ENCODE results near the gene TMEM214. TPM values are rescaled to one million over a fixed set of nuclear protein-coding genes. Genes with fewer than 3 reads are reported as not detected.

Gene TMEM214
- total and polyA plus RNA-seq, 2 experiments from 2014 or later = 50.4 to 75.9 TPM

DNA sequence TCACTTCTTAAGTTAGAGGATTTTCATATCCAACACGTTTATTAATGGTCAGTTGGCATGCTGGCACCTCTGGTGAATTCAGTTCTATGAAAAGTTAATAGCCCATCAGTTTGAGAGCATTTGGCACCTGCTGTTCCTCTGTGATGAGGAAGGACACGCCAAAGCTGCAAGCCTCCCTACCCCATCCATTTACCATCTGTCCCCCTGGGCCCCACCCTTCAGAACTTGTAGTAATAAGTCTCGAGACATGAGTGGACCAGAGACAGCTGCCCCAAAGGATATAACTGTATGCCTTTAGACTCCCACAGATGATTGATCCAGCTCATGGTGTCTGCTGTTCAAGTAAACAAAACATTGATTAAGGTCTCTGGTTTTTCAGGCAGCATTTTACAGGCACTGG is 32.4 kb downstream of the TMEM214 start:
- DNase-seq (ENCODE audit: low spot score) = no peak
- Histone ChIP-seq H3K79me2 (peaks cover 25% of the 10 kb centered on the region), H3K36me3 (replicated peaks; ENCODE audit: insufficient read depth, low read depth) (no peaks in the 10 kb centered on the region), H3K9me3 (ENCODE audit: low read depth) (no peaks in the 10 kb centered on the region), H3K4me3 (no peak overlapping the region), H2AFZ (no peak overlapping the region), H3K27ac (no peak overlapping the region), H3K9me2 (replicated peaks; ENCODE audit: insufficient read depth) (no peaks in the 10 kb centered on the region), H3K4me2 (no peak overlapping the region), H3K27me3 (no peaks in the 10 kb centered on the region), H3K4me1 (ENCODE audit: insufficient read depth) (peaks cover 3% of the 10 kb centered on the region), H4K20me1 (ENCODE audit: insufficient read depth, poor library complexity, severe bottlenecking) (peaks cover 9% of the 10 kb centered on the region)
- TF ChIP-seq EZH2 (IDR thresholded peaks at IDR 0.05; ENCODE audit: borderline replicate concordance) (no peak), EZH2phosphoT487 (IDR thresholded peaks at IDR 0.05; ENCODE audit: low read depth, severe bottlenecking, unreplicated experiment) (no peak)
- TF ChIP-seq, protein P1, sequence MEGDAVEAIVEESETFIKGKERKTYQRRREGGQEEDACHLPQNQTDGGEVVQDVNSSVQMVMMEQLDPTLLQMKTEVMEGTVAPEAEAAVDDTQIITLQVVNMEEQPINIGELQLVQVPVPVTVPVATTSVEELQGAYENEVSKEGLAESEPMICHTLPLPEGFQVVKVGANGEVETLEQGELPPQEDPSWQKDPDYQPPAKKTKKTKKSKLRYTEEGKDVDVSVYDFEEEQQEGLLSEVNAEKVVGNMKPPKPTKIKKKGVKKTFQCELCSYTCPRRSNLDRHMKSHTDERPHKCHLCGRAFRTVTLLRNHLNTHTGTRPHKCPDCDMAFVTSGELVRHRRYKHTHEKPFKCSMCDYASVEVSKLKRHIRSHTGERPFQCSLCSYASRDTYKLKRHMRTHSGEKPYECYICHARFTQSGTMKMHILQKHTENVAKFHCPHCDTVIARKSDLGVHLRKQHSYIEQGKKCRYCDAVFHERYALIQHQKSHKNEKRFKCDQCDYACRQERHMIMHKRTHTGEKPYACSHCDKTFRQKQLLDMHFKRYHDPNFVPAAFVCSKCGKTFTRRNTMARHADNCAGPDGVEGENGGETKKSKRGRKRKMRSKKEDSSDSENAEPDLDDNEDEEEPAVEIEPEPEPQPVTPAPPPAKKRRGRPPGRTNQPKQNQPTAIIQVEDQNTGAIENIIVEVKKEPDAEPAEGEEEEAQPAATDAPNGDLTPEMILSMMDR (IDR thresholded peaks at IDR 0.05; ENCODE audit: poor library complexity) = no peak
- WGBS (ENCODE audit: low lambda C conversion rate, missing lambda C conversion rate) = 95% methylated on average over 3 of the region's 3 CpGs

DNA sequence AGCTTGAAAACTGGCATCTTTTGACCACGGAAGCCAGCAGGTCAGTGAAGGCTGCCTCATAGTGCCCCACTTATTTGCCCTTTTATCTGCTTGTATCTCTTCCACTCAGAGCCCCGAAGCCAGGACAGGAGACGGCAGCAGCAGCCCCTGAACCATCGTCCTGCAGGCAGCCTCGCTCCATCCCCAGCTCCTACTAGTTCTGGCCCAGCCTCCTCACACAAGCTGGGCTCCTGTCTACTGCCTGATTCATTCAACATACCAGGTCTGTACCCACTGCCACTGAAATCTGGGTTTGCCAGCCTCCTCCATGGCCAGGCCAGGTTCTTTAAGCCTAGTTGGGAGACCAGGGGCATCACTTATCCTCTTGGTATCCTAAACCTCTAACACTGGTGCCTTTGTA is 34.6 kb downstream of the TMEM214 start:
- peaks cover 37% of the 10 kb centered on the region for H3K79me2 ChIP-seq
- no peak overlapping the region for H3K4me2 ChIP-seq
- H3K9me3 ChIP-seq (ENCODE audit: low read depth) = no peaks in the 10 kb centered on the region
- no peaks in the 10 kb centered on the region for H3K9me2 ChIP-seq (replicated peaks; ENCODE audit: insufficient read depth)
- no peak overlapping the region for H3K27ac ChIP-seq
- H3K4me1 ChIP-seq (ENCODE audit: insufficient read depth) = peaks cover 8% of the 10 kb centered on the region
- no peak for DNase-seq (ENCODE audit: low spot score)
- H3K27me3 ChIP-seq = no peaks in the 10 kb centered on the region
- no peaks in the 10 kb centered on the region for H3K36me3 ChIP-seq (replicated peaks; ENCODE audit: insufficient read depth, low read depth)
- no peak overlapping the region for H3K4me3 ChIP-seq
- WGBS (ENCODE audit: low lambda C conversion rate, missing lambda C conversion rate) = 93% methylated on average over 5 of the region's 5 CpGs
- TF ChIP-seq EZH2 (IDR thresholded peaks at IDR 0.05; ENCODE audit: borderline replicate concordance) (no peak), EZH2phosphoT487 (IDR thresholded peaks at IDR 0.05; ENCODE audit: low read depth, severe bottlenecking, unreplicated experiment) (no peak)
- TF ChIP-seq, protein P1 (IDR thresholded peaks at IDR 0.05; ENCODE audit: poor library complexity) = no peak
- H4K20me1 ChIP-seq (ENCODE audit: insufficient read depth, poor library complexity, severe bottlenecking) = peaks cover 14% of the 10 kb centered on the region
- H2AFZ ChIP-seq = no peak overlapping the region

DNA sequence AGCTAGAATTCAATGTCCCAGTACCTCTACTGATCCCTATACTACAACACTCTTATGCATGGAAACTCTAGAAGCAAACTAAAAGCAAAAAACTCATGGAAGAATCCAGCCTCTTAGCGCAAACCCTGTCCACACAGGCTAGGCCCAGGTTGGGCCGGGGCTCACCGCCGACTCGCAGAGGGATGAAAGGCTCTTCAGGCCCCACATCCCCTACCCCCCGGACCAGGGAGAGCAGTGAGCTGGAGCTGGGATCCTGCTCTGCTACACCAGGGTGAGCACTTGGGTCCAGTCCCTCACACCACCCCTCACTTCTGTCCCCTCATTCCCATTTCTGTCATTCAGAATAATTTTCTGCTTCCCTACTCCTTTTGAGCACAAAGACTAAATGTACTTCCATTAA is 36.7 kb downstream of the TMEM214 start:
- H3K36me3 ChIP-seq (replicated peaks; ENCODE audit: insufficient read depth, low read depth) = no peaks in the 10 kb centered on the region
- no peak for DNase-seq (ENCODE audit: low spot score)
- H3K27ac ChIP-seq = no peak overlapping the region
- H3K4me1 ChIP-seq (ENCODE audit: insufficient read depth) = peaks cover 18% of the 10 kb centered on the region
- WGBS (ENCODE audit: low lambda C conversion rate, missing lambda C conversion rate) = 95% methylated on average over 6 of the region's 6 CpGs
- TF ChIP-seq EZH2 (IDR thresholded peaks at IDR 0.05; ENCODE audit: borderline replicate concordance) (no peak), EZH2phosphoT487 (IDR thresholded peaks at IDR 0.05; ENCODE audit: low read depth, severe bottlenecking, unreplicated experiment) (no peak)
- TF ChIP-seq, protein P1 (IDR thresholded peaks at IDR 0.05; ENCODE audit: poor library complexity) = no peak
- no peaks in the 10 kb centered on the region for H3K9me2 ChIP-seq (replicated peaks; ENCODE audit: insufficient read depth)
- no peaks in the 10 kb centered on the region for H3K27me3 ChIP-seq
- peak overlapping the region; percentile 94 for H3K4me2 ChIP-seq
- H4K20me1 ChIP-seq (ENCODE audit: insufficient read depth, poor library complexity, severe bottlenecking) = peaks cover 14% of the 10 kb centered on the region
- H2AFZ ChIP-seq = no peak overlapping the region
- H3K4me3 ChIP-seq = no peak overlapping the region
- H3K9me3 ChIP-seq (ENCODE audit: low read depth) = no peaks in the 10 kb centered on the region
- peaks cover 37% of the 10 kb centered on the region for H3K79me2 ChIP-seq
